ENCODE measurements around the gene CALHM2.

Gene CALHM2

GRCh38 chr10:103475437-103475836, 23.3 kb upstream of the CALHM2 start:
- Histone ChIP-seq H3K36me3 (ENCODE audit: control insufficient read depth, insufficient read depth, low read length) (no peaks in the 10 kb centered on the region), H3K4me1 (ENCODE audit: control insufficient read depth, insufficient read depth, low read length, poor library complexity, severe bottlenecking) (peaks cover 13% of the 10 kb centered on the region), H3K4me3 (ENCODE audit: extremely low read depth, insufficient read depth, low read length, poor library complexity, severe bottlenecking) (no peak overlapping the region), H3K9me3 (ENCODE audit: control insufficient read depth, low read length) (no peaks in the 10 kb centered on the region), H3K27ac (ENCODE audit: low read depth, low read length, severe bottlenecking) (no peak overlapping the region)
- WGBS, 2 experiments (ENCODE audit: insufficient coverage in 2 of 2), result 73 to 79% methylated on average over 4 of the region's 4 CpGs

- H3K4me1 ChIP-seq (ENCODE audit: control insufficient read depth, insufficient read depth, low read length, poor library complexity, severe bottlenecking), result peaks cover 11% of the 10 kb centered on the region
- no peaks in the 10 kb centered on the region for H3K9me3 ChIP-seq (ENCODE audit: control insufficient read depth, low read length)
- no peaks in the 10 kb centered on the region for H3K36me3 ChIP-seq (ENCODE audit: control insufficient read depth, insufficient read depth, low read length)
- H3K27ac ChIP-seq (ENCODE audit: low read depth, low read length, severe bottlenecking), result no peak overlapping the region
- 86 to 90% methylated on average over 3 of the region's 3 CpGs for WGBS, 2 experiments (ENCODE audit: insufficient coverage in 2 of 2)
- H3K4me3 ChIP-seq (ENCODE audit: extremely low read depth, insufficient read depth, low read length, poor library complexity, severe bottlenecking), result no peak overlapping the region
Observed at GRCh38 chr10:103474077-103474476, 21.9 kb upstream of the CALHM2 start.

GRCh38 chr10:103473261-103473671, 21.1 kb upstream of the CALHM2 start:
- Histone ChIP-seq H3K27ac (ENCODE audit: low read depth, low read length, severe bottlenecking) (no peak overlapping the region), H3K9me3 (ENCODE audit: control insufficient read depth, low read length) (no peaks in the 10 kb centered on the region), H3K4me3 (ENCODE audit: extremely low read depth, insufficient read depth, low read length, poor library complexity, severe bottlenecking) (no peak overlapping the region), H3K4me1 (ENCODE audit: control insufficient read depth, insufficient read depth, low read length, poor library complexity, severe bottlenecking) (peaks cover 10% of the 10 kb centered on the region), H3K36me3 (ENCODE audit: control insufficient read depth, insufficient read depth, low read length) (no peaks in the 10 kb centered on the region)
- WGBS, 2 experiments (ENCODE audit: insufficient coverage in 2 of 2), result 94 to 97% methylated on average over 28 to 32 of the region's 32 CpGs

- Histone ChIP-seq H3K9me3 (ENCODE audit: control insufficient read depth, low read length) (no peaks in the 10 kb centered on the region), H3K4me1 (ENCODE audit: control insufficient read depth, insufficient read depth, low read length, poor library complexity, severe bottlenecking) (peaks cover 12% of the 10 kb centered on the region), H3K4me3 (ENCODE audit: extremely low read depth, insufficient read depth, low read length, poor library complexity, severe bottlenecking) (no peak overlapping the region), H3K27ac (ENCODE audit: low read depth, low read length, severe bottlenecking) (no peak overlapping the region), H3K36me3 (ENCODE audit: control insufficient read depth, insufficient read depth, low read length) (no peaks in the 10 kb centered on the region)
- 86 to 88% methylated on average over 1 of the region's 2 CpGs for WGBS, 2 experiments (ENCODE audit: insufficient coverage in 2 of 2)
Observed at GRCh38 chr10:103472005-103472404, 19.8 kb upstream of the CALHM2 start.

- peaks cover 13% of the 10 kb centered on the region for H3K4me1 ChIP-seq (ENCODE audit: control insufficient read depth, insufficient read depth, low read length, poor library complexity, severe bottlenecking)
- no peaks in the 10 kb centered on the region for H3K36me3 ChIP-seq (ENCODE audit: control insufficient read depth, insufficient read depth, low read length)
- WGBS, 2 experiments (ENCODE audit: insufficient coverage in 2 of 2), result 60 to 88% methylated on average over 7 to 13 of the region's 14 CpGs
- H3K9me3 ChIP-seq (ENCODE audit: control insufficient read depth, low read length), result no peaks in the 10 kb centered on the region
- H3K4me3 ChIP-seq (ENCODE audit: extremely low read depth, insufficient read depth, low read length, poor library complexity, severe bottlenecking), result no peak overlapping the region
- H3K27ac ChIP-seq (ENCODE audit: low read depth, low read length, severe bottlenecking), result no peak overlapping the region
Observed at GRCh38 chr10:103470761-103471653, 18.8 kb upstream of the CALHM2 start.

- Histone ChIP-seq H3K4me1 (ENCODE audit: control insufficient read depth, insufficient read depth, low read length, poor library complexity, severe bottlenecking) (peaks cover 13% of the 10 kb centered on the region), H3K27ac (ENCODE audit: low read depth, low read length, severe bottlenecking) (no peak overlapping the region), H3K9me3 (ENCODE audit: control insufficient read depth, low read length) (no peaks in the 10 kb centered on the region), H3K4me3 (ENCODE audit: extremely low read depth, insufficient read depth, low read length, poor library complexity, severe bottlenecking) (no peak overlapping the region), H3K36me3 (ENCODE audit: control insufficient read depth, insufficient read depth, low read length) (no peaks in the 10 kb centered on the region)
- WGBS, 2 experiments (ENCODE audit: insufficient coverage in 2 of 2), result 82 to 91% methylated on average over 5 of the region's 5 CpGs
Observed at GRCh38 chr10:103469201-103469600, 17.0 kb upstream of the CALHM2 start.

GRCh38 chr10:103467406-103467805, 15.2 kb upstream of the CALHM2 start:
- H3K4me3 ChIP-seq (ENCODE audit: extremely low read depth, insufficient read depth, low read length, poor library complexity, severe bottlenecking), result no peak overlapping the region
- H3K36me3 ChIP-seq (ENCODE audit: control insufficient read depth, insufficient read depth, low read length), result no peaks in the 10 kb centered on the region
- peaks cover 13% of the 10 kb centered on the region for H3K4me1 ChIP-seq (ENCODE audit: control insufficient read depth, insufficient read depth, low read length, poor library complexity, severe bottlenecking)
- WGBS, 2 experiments (ENCODE audit: insufficient coverage in 2 of 2), result 94 to 96% methylated on average over 4 to 7 of the region's 7 CpGs
- no peak overlapping the region for H3K27ac ChIP-seq (ENCODE audit: low read depth, low read length, severe bottlenecking)
- H3K9me3 ChIP-seq (ENCODE audit: control insufficient read depth, low read length), result no peaks in the 10 kb centered on the region

GRCh38 chr10:103466734-103467133, 14.6 kb upstream of the CALHM2 start:
- H3K4me3 ChIP-seq (ENCODE audit: extremely low read depth, insufficient read depth, low read length, poor library complexity, severe bottlenecking), result no peak overlapping the region
- no peaks in the 10 kb centered on the region for H3K9me3 ChIP-seq (ENCODE audit: control insufficient read depth, low read length)
- H3K4me1 ChIP-seq (ENCODE audit: control insufficient read depth, insufficient read depth, low read length, poor library complexity, severe bottlenecking), result peaks cover 8% of the 10 kb centered on the region
- WGBS, 2 experiments (ENCODE audit: insufficient coverage in 2 of 2), result 88 to 95% methylated on average over 3 of the region's 3 CpGs
- H3K27ac ChIP-seq (ENCODE audit: low read depth, low read length, severe bottlenecking), result no peak overlapping the region
- no peaks in the 10 kb centered on the region for H3K36me3 ChIP-seq (ENCODE audit: control insufficient read depth, insufficient read depth, low read length)

GRCh38 chr10:103465411-103466179, 13.4 kb upstream of the CALHM2 start:
- WGBS, 2 experiments (ENCODE audit: insufficient coverage in 2 of 2), result 94 to 96% methylated on average over 11 to 12 of the region's 14 CpGs
- Histone ChIP-seq H3K9me3 (ENCODE audit: control insufficient read depth, low read length) (no peaks in the 10 kb centered on the region), H3K27ac (ENCODE audit: low read depth, low read length, severe bottlenecking) (no peak overlapping the region), H3K4me1 (ENCODE audit: control insufficient read depth, insufficient read depth, low read length, poor library complexity, severe bottlenecking) (peaks cover 4% of the 10 kb centered on the region), H3K36me3 (ENCODE audit: control insufficient read depth, insufficient read depth, low read length) (no peaks in the 10 kb centered on the region), H3K4me3 (ENCODE audit: extremely low read depth, insufficient read depth, low read length, poor library complexity, severe bottlenecking) (no peak overlapping the region)

GRCh38 chr10:103463499-103463898, 11.3 kb upstream of the CALHM2 start:
- Histone ChIP-seq H3K27ac (ENCODE audit: low read depth, low read length, severe bottlenecking) (no peak overlapping the region), H3K4me3 (ENCODE audit: extremely low read depth, insufficient read depth, low read length, poor library complexity, severe bottlenecking) (no peak overlapping the region), H3K9me3 (ENCODE audit: control insufficient read depth, low read length) (no peaks in the 10 kb centered on the region), H3K36me3 (ENCODE audit: control insufficient read depth, insufficient read depth, low read length) (no peaks in the 10 kb centered on the region), H3K4me1 (ENCODE audit: control insufficient read depth, insufficient read depth, low read length, poor library complexity, severe bottlenecking) (peaks cover 4% of the 10 kb centered on the region)
- WGBS, 2 experiments (ENCODE audit: insufficient coverage in 2 of 2), result 87 to 100% methylated on average over 3 to 4 of the region's 4 CpGs
